HEK293 (cell line): ENCODE results near the gene FRAS1.

Experiments used
- KLF7 ChIP-seq: fragments of 450-650 bp; formaldehyde crosslinking; IDR thresholded peaks from 2 replicates; pipeline ENCODE4 v1.5.1; 2016; ENCODE audit warnings: missing biosample characterization, missing genetic modification characterization, borderline replicate concordance
- SCRT1 ChIP-seq: fragments of 450-650 bp; formaldehyde crosslinking; IDR thresholded peaks from 2 replicates; pipeline ENCODE4 v1.5.1; 2016; ENCODE audit warnings: missing biosample characterization, missing genetic modification characterization, borderline replicate concordance
- ZEB2 ChIP-seq: fragments of 450-650 bp; formaldehyde crosslinking; IDR thresholded peaks from 2 replicates; pipeline ENCODE4 v1.5.1; 2016; ENCODE audit warnings: missing biosample characterization, missing genetic modification characterization
- ZNF132 ChIP-seq: fragments of 450-650 bp; formaldehyde crosslinking; IDR thresholded peaks from 2 replicates; pipeline ENCODE4 v1.5.1; 2017; ENCODE audit warnings: missing biosample characterization, missing genetic modification characterization, borderline replicate concordance

GRCh38 chr4:78070731-78071282, 13.7 kb downstream of the FRAS1 start:
- TF ChIP-seq KLF7 (tag by site-specific recombination), result no peak
- no peak for TF ChIP-seq SCRT1 (tag by site-specific recombination)
- no peak for TF ChIP-seq ZNF132 (tag by site-specific recombination)
- TF ChIP-seq ZEB2 (tag by site-specific recombination), result no peak
